NCI-H2107 (cell line): ENCODE data around the gene PARD3.
A peak's percentile ranks its signal among the peaks of the same experiment; 100 is the strongest.
"Not testable (repeated sequence)": the region's sequence is repeated elsewhere in the genome, so short reads cannot be mapped to it uniquely, and the experiment has no call there.

Experiments
- DNase-seq: peaks from one replicate; lab custom pipeline; 2025; lab: John Stamatoyannopoulos, UW

Gene PARD3

GRCh38 chr10:34815185-34816084 is at the start of gene PARD3:
TSS of gene PARD3 (minus strand) at chr10:34815296. CDS start at chr10:34814995, 301 bp downstream.
- no peak for DNase-seq

- DNase-seq = no peak
Measured at GRCh38 chr10:34864149-34865067, 49.3 kb upstream of the PARD3 start.

- DNase-seq = no peak
Measured at GRCh38 chr10:34862892-34863291, 47.8 kb upstream of the PARD3 start.

GRCh38 chr10:34861293-34862021 is 46.4 kb upstream of the PARD3 start:
- DNase-seq = peak; percentile 47

GRCh38 chr10:34859170-34859569 is 44.1 kb upstream of the PARD3 start:
- DNase-seq = no peak

- DNase-seq = no peak
Measured at GRCh38 chr10:34858003-34858402, 42.9 kb upstream of the PARD3 start.

GRCh38 chr10:34854147-34854601 is 39.1 kb upstream of the PARD3 start:
- no peak for DNase-seq

GRCh38 chr10:34853357-34853756 is 38.3 kb upstream of the PARD3 start:
- no peak for DNase-seq

GRCh38 chr10:34850558-34850957 is 35.5 kb upstream of the PARD3 start:
- DNase-seq = no peak

GRCh38 chr10:34850036-34850435 is 34.9 kb upstream of the PARD3 start:
- DNase-seq = no peak

- DNase-seq = no peak
Measured at GRCh38 chr10:34845070-34845469, 30.0 kb upstream of the PARD3 start.

GRCh38 chr10:34844448-34844847 is 29.4 kb upstream of the PARD3 start:
- DNase-seq = no peak

- DNase-seq = not testable (repeated sequence)
Measured at GRCh38 chr10:34843470-34843869, 28.4 kb upstream of the PARD3 start.

GRCh38 chr10:34838366-34838900 is 23.3 kb upstream of the PARD3 start:
- DNase-seq = no peak

GRCh38 chr10:34835908-34836508 is 20.9 kb upstream of the PARD3 start:
- no peak for DNase-seq

GRCh38 chr10:34834274-34834673 is 19.2 kb upstream of the PARD3 start:
- no peak for DNase-seq

- DNase-seq = no peak
Measured at GRCh38 chr10:34830217-34830822, 15.2 kb upstream of the PARD3 start.

GRCh38 chr10:34826857-34827766 is 12.0 kb upstream of the PARD3 start:
- no peak for DNase-seq

- no peak for DNase-seq
Measured at GRCh38 chr10:34826221-34826620, 11.1 kb upstream of the PARD3 start.

- DNase-seq = no peak
Measured at GRCh38 chr10:34825414-34825813, 10.3 kb upstream of the PARD3 start.
